Stimulated activated CD4-positive, alpha-beta T cell treated with anti-CD3 and anti-CD28 coated beads, Interleukin-15, amount 100 ng/mL, for 48 hours (primary cell): ENCODE measurements around the gene POLR1G.

Experiments used
- DNase-seq, 2 donors: peaks; one replicate each; pipeline ENCODE4 v3.0.0-alpha.2; 2020; ENCODE audit warnings: low read depth in 2 of 2

POLR1G gene

GRCh38 chr19:45406226-45407090, at the start of gene POLR1G:
Gene POLR1G, plus strand, starts transcription at chr19:45406644. Its CDS starts 53 bp downstream, at chr19:45406697.
- DNase-seq: peak; percentile 72 to 74

GRCh38 chr19:45356760-45357444, 49.5 kb upstream of the POLR1G start:
- DNase-seq: no peak

GRCh38 chr19:45357445-45357783, 49.0 kb upstream of the POLR1G start:
- DNase-seq: no peak

- DNase-seq: no peak
These were observed 48.1 kb upstream of the POLR1G start for GRCh38 chr19:45358213-45358792.

- DNase-seq: no peak
These were observed 44.8 kb upstream of the POLR1G start for GRCh38 chr19:45361608-45362007.

- DNase-seq: no peak
These were observed 44.2 kb upstream of the POLR1G start for GRCh38 chr19:45362291-45362690.

GRCh38 chr19:45363861-45364459, 42.5 kb upstream of the POLR1G start:
- no peak for DNase-seq

GRCh38 chr19:45364696-45365095, 41.7 kb upstream of the POLR1G start:
- no peak for DNase-seq

- no peak for DNase-seq
These were observed 38.3 kb upstream of the POLR1G start for GRCh38 chr19:45368127-45368526.

GRCh38 chr19:45368737-45369340, 37.6 kb upstream of the POLR1G start:
- DNase-seq: no peak

- peak; percentile 99 to 100 for DNase-seq
These were observed 35.8 kb upstream of the POLR1G start, which contains the start of gene ERCC2 for GRCh38 chr19:45370410-45371204. Gene ERCC2, minus strand, starts transcription at chr19:45370573. Its CDS starts 33 bp downstream, at chr19:45370540.

- no peak for DNase-seq
These were observed 30.3 kb upstream of the POLR1G start for GRCh38 chr19:45376045-45376724.

- DNase-seq: no peak
These were observed 26.3 kb upstream of the POLR1G start for GRCh38 chr19:45380107-45380506.

GRCh38 chr19:45382426-45382825, 24.0 kb upstream of the POLR1G start:
- DNase-seq: no peak

GRCh38 chr19:45385392-45386221, 20.8 kb upstream of the POLR1G start:
- DNase-seq: no peak

- DNase-seq: no peak
These were observed 15.1 kb upstream of the POLR1G start for GRCh38 chr19:45391346-45391745.

- DNase-seq: no peak
These were observed 14.4 kb upstream of the POLR1G start for GRCh38 chr19:45391871-45392665.

GRCh38 chr19:45395821-45396617, 10.4 kb upstream of the POLR1G start:
- DNase-seq: no peak
